NCI-H1048 (cell line): ENCODE results near the gene SCAPER.

Experiments
- DNase-seq: peaks from one replicate; lab custom pipeline; 2025; lab: John Stamatoyannopoulos, UW

Gene SCAPER

DNA sequence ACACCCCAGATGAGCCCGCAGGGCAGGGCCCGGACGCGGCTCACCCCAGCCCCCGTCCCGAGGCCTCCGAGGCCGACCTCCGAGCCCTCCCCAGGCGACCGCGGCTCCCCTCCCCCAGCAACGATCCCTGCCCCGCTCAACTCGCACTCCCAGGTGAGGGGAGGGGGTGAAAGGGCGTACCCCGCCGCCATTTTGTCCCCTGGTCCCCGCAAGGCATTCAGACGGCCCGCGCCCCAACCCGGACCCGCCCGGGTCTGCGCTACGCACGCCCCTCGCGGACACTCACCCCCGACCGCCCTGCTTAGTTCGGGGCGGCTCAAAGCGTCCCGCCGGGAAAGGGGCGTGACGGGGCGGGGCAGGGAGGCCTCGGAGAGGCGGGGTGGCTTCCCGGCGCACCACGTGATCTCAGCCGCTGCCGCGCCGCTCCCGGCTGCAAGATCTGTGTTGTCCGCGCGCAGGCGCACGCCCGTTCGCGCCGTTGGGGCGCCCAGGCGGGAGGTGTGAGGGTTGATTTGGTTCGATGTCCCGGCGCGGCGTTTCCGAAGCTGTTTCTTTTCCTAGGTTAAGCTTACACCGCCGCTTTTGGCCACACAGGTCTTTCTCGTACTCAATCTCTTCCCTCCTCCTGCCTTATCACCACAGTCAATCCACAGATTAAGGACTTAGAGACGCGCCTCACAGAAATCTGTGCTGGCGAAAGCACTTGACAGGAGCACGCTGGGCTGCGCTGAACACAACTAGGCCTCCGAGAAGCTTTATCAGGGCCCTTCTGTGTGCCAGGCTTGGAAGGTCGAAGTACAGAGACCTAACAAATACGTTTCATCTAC lies at the start of gene SCAPER:
Gene SCAPER, minus strand, starts transcription at position 328 of the 827 bp plus-strand sequence. CDS start 21,523 bp downstream, outside the sequence.
- peak; percentile 53 for DNase-seq

GRCh38 chr15:76954744-76955143 lies 49.6 kb upstream of the SCAPER start:
- no peak for DNase-seq

DNA sequence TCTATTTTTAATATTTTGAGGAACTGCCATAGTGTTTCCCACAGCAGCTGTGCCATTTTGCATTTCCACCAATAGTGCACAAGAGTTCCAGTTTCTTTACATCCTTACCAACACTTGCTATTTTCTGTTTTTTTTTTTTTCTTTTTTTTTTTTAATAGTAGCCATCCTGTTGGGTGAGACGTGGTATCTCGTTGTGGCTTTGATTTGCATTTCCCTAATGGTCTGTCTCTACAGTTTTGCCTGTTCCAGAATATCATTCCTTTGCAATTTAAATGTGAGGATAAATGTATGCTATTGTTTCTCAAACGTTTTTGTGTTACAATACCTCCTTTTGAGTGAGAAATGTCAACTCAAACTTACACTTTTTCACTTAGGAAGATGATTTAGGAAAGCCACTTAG lies 48.8 kb upstream of the SCAPER start:
- DNase-seq, result peak; percentile 15

DNA sequence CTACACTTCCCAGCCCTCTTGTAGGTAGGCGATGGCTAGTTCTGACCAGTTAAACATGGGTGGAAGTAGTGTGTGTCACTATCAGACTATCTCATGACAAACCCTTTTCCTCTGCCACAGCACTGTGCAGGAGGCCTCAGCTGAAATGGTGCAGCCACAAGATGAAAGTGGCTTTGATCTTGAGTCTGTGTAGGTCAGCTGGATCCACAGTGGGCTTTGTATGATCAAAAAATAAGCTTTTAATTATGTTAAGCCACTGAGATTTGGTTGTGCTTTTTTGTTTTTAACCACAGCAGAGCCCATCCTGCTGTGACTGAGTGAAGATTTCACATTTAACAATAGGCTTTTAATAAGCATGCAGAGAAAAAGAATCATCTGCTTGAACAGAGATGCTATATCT lies 46.1 kb upstream of the SCAPER start:
- no peak for DNase-seq

- no peak for DNase-seq
Observed at GRCh38 chr15:76947454-76947853, 42.3 kb upstream of the SCAPER start.

- no peak for DNase-seq
Observed at GRCh38 chr15:76945494-76946093, 40.5 kb upstream of the SCAPER start.

- DNase-seq, result no peak
Observed at GRCh38 chr15:76942331-76942730, 37.2 kb upstream of the SCAPER start.

GRCh38 chr15:76941636-76942035 lies 36.5 kb upstream of the SCAPER start:
- DNase-seq, result peak; percentile 18

GRCh38 chr15:76939715-76940114 lies 34.6 kb upstream of the SCAPER start:
- no peak for DNase-seq

DNA sequence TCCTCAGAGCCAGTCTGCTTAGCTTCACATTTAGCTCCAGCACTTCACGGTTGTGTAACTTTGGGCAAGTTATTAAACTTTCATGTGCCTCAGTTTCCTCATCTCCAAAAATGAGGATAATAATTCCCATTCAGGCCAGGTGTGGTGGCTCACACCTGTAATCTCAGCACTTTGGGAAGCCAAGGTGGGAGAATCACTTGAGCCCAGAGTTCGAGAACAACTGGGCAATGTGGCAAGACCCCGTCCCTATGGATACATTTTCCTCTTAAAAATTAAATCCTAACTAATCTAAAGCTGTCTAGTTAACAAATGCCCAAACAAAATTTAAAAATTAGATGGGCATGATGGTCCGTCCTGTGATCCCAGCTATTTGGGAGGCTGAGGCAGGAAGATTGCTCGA lies 33.6 kb upstream of the SCAPER start:
- DNase-seq, result no peak

- DNase-seq, result no peak
Observed at GRCh38 chr15:76936671-76937070, 31.5 kb upstream of the SCAPER start.

- DNase-seq, result no peak
Observed at GRCh38 chr15:76935620-76936019, 30.5 kb upstream of the SCAPER start.

- DNase-seq, result no peak
Observed at GRCh38 chr15:76932135-76932966, 27.2 kb upstream of the SCAPER start.

DNA sequence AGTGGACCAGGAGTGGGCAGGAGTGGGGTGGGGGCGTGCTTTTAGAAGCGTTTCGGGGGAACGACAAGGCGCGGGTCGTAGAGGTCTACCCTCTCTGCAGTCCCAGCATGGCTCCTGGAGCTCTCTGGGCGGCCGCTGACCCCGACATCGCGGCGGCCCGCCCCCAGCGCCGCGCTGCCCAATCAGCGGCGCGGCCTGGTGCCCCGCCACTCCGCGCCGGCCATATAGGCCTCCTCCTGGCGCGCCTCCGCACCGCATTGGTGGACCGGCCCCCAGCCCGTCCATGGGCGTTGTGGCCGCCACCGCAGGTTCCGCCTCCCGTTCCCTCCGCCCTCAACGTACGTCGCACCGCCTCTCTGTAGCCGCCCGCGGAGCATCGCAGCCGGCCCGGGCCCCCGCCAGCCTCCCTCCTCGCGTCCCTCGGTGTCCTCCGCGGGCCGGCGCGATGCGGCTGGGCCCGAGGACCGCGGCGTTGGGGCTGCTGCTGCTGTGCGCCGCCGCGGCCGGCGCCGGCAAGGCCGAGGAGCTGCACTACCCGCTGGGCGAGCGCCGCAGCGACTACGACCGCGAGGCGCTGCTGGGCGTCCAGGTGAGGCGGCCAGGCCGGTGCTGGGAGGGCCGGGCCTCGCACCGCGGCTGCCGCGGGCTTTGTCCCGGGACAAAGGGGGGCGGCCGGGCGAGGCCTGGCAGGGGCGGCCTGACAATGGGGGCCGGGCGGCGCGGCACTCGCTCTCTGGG lies 26.4 kb upstream of the SCAPER start, which contains the start of gene RCN2:
Gene RCN2, plus strand, starts transcription at position 353 of the 738 bp plus-strand sequence. Its CDS starts 93 bp downstream, at position 446.
- peak; percentile 80 for DNase-seq

DNA sequence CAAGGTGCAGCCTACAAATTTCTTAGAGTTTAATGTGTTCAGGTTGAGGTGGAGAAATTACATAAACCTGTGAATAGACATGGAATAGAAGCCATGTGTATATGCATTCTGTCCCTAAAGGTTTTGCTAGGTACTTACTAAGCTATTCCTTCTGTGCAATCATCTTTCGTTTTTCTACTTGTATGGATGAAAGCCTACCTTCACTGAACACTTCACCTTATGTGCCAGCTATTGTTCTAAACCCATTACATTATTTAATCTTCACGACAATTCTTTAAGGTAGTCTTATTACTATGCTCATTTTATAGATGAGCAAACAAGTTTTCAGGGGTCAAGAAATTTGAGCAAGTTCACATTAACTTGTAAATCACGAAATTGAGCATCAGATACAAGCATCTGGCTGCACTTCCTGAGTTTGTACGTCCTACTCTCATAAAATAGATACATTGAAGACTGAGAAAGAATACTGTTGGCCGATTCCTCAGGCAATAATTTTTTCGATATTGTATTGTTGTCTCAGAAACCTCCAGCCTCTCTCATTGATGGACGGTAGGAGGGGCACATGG lies 25.8 kb upstream of the SCAPER start:
- no peak for DNase-seq

- DNase-seq, result no peak
Observed at GRCh38 chr15:76929011-76929760, 24.0 kb upstream of the SCAPER start.

DNA sequence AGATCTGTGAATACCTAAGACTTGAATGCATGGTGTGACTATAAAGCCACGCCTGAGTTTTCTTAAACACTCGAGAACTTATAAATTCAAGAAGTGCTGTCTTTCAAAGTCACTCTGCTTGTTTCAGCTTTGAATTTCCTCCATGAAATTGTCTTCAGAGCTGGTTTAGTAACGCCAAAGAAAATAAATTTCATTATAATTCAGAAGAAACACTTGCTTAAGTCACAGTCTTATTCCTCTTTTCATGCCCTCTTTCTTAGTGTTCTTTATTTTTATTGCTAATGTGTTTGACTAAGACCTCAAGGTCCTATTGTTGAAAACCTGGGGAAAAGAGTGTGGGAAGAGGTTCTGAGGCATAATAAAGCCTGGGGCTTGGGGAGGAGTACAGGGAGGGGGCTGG lies 23.1 kb upstream of the SCAPER start:
- no peak for DNase-seq

GRCh38 chr15:76916369-76916768 lies 11.2 kb upstream of the SCAPER start:
- no peak for DNase-seq

GRCh38 chr15:76913737-76914136 lies 8.6 kb upstream of the SCAPER start:
- DNase-seq, result no peak

- DNase-seq, result no peak
Observed at GRCh38 chr15:76912430-76912829, 7.3 kb upstream of the SCAPER start.

DNA sequence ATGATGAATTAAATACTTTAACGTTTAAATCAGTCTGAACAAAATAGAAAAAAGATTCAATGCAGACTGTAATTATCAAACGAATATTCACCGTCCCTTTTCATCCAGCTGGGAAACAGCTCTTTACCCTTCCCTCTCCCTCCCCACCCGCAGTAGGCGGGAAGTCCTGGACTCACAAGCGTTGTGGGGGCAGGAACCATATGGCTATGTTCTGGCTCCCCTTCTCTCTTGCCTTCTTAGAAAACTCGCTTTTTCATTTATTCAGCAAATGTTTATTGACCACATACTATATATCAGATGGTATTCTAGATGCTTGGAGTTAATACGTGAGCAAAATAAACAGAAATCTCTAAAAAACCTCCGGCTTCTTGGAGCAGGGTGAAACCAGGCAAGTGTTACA lies 715 bp upstream of the SCAPER start:
- DNase-seq, result no peak
